Measurements from ENCODE around the gene SYDE1. TPM values are rescaled to one million over a fixed set of nuclear protein-coding genes. Genes with fewer than 3 reads are reported as not detected.
"Not testable (repeated sequence)": the region's sequence is repeated elsewhere in the genome, so short reads cannot be mapped to it uniquely, and the experiment has no call there.

SYDE1 gene
- total RNA-seq, 2 experiments from 2014 or later = 1.1 to 1.8 TPM

DNA sequence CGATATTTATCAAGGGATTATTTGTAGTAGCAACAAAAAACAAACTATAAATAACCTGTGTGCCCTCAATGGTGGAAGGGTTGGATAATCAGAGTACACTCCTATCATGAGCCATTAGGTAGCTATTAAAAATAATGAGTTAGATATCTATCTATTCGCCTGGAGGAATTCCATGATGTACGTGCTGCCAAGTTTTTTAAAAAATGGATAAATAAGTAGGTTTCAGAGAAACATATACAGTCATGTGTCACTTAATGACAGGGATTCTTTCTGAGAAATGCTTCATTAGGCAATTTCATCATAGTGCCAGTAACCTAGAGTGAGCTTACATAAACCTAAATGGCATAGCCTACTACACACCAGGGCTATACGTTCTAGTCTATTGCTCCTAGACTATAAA lies 31.4 kb upstream of the SYDE1 start:
- no peak overlapping the region for H3K4me3 Mint-ChIP-seq
- H3K4me1 Mint-ChIP-seq (ENCODE audit: low read depth) = no peaks in the 10 kb centered on the region
- ChIA-PET POLR2A (no interaction called here), CTCF (no interaction called here)
- H3K9me3 Mint-ChIP-seq = no peaks in the 10 kb centered on the region
- H3K36me3 Mint-ChIP-seq (ENCODE audit: low read depth) = no peaks in the 10 kb centered on the region
- DNase-seq (no peak), ATAC-seq (no peak)
- intact Hi-C loops (cut with micrococcal nuclease) = no loop called here
- peaks cover 5% of the 10 kb centered on the region for H3K27me3 Mint-ChIP-seq
- TF ChIP-seq, protein P1, sequence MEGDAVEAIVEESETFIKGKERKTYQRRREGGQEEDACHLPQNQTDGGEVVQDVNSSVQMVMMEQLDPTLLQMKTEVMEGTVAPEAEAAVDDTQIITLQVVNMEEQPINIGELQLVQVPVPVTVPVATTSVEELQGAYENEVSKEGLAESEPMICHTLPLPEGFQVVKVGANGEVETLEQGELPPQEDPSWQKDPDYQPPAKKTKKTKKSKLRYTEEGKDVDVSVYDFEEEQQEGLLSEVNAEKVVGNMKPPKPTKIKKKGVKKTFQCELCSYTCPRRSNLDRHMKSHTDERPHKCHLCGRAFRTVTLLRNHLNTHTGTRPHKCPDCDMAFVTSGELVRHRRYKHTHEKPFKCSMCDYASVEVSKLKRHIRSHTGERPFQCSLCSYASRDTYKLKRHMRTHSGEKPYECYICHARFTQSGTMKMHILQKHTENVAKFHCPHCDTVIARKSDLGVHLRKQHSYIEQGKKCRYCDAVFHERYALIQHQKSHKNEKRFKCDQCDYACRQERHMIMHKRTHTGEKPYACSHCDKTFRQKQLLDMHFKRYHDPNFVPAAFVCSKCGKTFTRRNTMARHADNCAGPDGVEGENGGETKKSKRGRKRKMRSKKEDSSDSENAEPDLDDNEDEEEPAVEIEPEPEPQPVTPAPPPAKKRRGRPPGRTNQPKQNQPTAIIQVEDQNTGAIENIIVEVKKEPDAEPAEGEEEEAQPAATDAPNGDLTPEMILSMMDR (IDR thresholded peaks at IDR 0.05) = no peak
- H3K27ac Mint-ChIP-seq = no peak overlapping the region

DNA sequence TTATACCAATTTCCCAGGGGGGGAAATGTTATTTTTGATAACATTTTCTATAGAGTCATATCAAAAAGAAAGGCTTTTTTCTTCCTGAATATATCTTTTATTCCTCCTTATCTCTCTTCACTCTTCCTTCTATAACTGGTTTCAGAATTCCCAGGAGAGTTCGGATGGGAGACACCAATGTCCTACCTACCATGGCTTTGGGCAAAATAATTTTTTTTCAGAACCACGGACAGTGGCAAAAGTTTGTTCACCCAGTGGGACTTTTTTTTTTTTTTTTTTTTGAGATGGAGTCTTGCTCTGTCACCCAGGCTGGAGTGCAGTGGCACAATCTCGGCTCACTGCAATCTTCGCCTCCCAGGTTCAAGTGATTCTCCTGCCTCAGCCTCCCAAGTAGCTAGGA lies 27.2 kb upstream of the SYDE1 start:
- H3K27me3 Mint-ChIP-seq; H3K4me1 Mint-ChIP-seq (ENCODE audit: low read depth); H3K36me3 Mint-ChIP-seq (ENCODE audit: low read depth); H3K27ac Mint-ChIP-seq; DNase-seq; intact Hi-C loops (cut with micrococcal nuclease); CTCF ChIA-PET; POLR2A ChIA-PET; H3K9me3 Mint-ChIP-seq; ATAC-seq; H3K4me3 Mint-ChIP-seq: not testable (repeated sequence)

DNA sequence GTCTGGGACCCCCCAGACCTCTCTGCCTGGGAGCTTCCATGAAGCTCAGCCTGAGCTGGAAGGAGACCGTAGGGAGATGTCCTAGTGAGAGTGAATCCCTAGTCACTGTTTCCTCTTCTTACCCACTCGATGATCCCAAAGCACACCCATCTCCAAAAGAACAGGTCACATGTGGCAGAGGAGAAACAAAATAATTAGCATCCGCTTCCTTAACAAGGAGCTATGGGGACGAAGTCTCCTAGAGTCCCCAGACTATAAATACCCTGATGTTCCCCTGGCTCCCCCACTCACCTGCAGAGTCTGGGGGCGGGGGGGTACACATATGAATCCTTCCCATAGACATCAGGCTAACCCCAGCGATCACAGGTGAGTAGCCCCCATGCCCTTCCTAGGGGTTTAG lies 25.3 kb upstream of the SYDE1 start, which contains the start of gene OR1I1:
OR1I1 (plus strand) TSS at position 301 of the 400 bp plus-strand sequence. CDS start 4,855 bp downstream, outside the sequence.
- Mint-ChIP-seq H3K9me3 (no peaks in the 10 kb centered on the region), H3K27ac (no peak within 1 kb of the TSS), H3K27me3 (peaks cover 10% of the 10 kb centered on the region), H3K36me3 (ENCODE audit: low read depth) (no peaks in the 10 kb centered on the region), H3K4me3 (no peak within 1 kb of the TSS), H3K4me1 (ENCODE audit: low read depth) (no peaks in the 10 kb centered on the region)
- ChIA-PET CTCF (no interaction called here), POLR2A (no interaction called here)
- DNase-seq (no peak), ATAC-seq (no peak)
- intact Hi-C loops (cut with micrococcal nuclease) = no loop called here
- TF ChIP-seq, protein P1 (IDR thresholded peaks at IDR 0.05) = no peak

DNA sequence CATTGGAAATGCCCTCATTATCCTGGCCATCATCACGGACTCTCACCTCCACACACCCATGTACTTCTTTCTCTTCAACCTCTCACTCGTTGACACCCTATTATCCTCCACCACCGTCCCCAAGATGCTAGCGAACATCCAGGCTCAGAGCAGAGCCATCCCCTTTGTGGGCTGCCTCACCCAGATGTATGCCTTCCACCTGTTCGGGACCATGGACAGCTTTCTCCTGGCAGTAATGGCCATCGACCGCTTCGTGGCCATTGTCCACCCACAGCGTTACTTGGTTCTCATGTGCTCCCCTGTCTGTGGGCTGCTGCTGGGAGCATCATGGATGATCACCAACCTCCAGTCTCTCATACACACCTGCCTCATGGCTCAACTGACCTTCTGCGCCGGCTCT lies 20.0 kb upstream of the SYDE1 start:
- no peaks in the 10 kb centered on the region for H3K9me3 Mint-ChIP-seq
- POLR2A ChIA-PET = no interaction called here
- TF ChIP-seq, protein P1 (IDR thresholded peaks at IDR 0.05) = no peak
- CTCF ChIA-PET = interaction anchor here (1.1 to 1.7 kb wide), 2 partner anchors 14 to 64 kb away, joined by 3 to 4 read pairs; no protein-coding TSS in a partner anchor
- intact Hi-C loops (cut with micrococcal nuclease) = no loop called here
- no peak overlapping the region for H3K4me3 Mint-ChIP-seq
- no peak overlapping the region for H3K27ac Mint-ChIP-seq
- H3K36me3 Mint-ChIP-seq (ENCODE audit: low read depth) = no peaks in the 10 kb centered on the region
- peaks cover 12% of the 10 kb centered on the region for H3K27me3 Mint-ChIP-seq
- peaks cover 2% of the 10 kb centered on the region for H3K4me1 Mint-ChIP-seq (ENCODE audit: low read depth)
- ATAC-seq (no peak), DNase-seq (no peak)

DNA sequence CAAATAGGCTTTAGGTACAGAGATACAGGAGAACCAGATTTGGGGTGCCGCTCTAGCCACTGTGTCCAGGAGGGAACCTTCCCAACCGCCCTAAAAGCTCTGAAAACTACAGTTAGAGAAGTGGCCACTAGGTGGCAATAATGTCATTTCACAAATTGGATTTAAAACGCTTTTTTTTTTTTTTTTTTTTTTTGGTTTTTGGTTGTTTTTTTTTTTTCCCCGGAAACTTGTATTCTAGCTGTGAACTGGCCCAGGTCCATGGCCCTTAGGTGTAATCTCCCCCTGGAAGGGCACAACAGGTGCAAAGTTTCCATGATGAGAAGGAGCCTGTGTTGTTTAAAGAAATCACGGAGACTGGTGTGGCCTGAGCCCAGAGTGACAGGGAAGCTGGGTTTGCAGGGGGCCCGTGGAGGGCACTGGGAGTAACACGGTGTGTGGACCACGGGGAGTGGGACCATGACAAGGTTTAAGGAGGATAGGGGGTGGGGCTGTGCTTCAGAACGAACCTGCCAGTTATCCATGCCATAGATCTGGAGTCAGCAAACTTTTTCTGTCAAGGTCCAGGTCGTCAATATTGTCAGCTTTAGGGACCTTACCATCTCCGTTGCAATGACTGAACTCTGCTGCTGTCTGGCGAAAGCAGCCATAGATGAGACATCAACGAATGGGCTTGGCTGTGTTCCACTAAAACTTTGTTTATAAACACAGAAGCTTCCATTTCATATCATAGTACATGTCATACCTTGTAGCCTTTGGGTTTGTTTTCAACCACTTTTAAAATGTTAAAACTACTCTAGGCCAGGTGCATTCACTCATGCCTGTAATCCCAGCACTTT lies 15.1 kb upstream of the SYDE1 start:
- TF ChIP-seq, protein P1 (IDR thresholded peaks at IDR 0.05) = peak; percentile 77
- DNase-seq (peak; percentile 60), ATAC-seq (peak; percentile 60)
- ChIA-PET POLR2A (interaction anchor here (0.6 kb wide), 1 partner anchor 86 kb away, joined by 3 read pairs; no protein-coding TSS in a partner anchor), CTCF (interaction anchor here (0.8 to 5.7 kb wide), 19 partner anchors 8 to 327 kb away, joined by 3 to 66 read pairs (median 4); partner anchors contain the start of genes AKAP8L and SYDE1)
- H3K27me3 Mint-ChIP-seq = peaks cover 8% of the 10 kb centered on the region
- no peak overlapping the region for H3K27ac Mint-ChIP-seq
- intact Hi-C loops (cut with micrococcal nuclease) = loop anchor here (1.0 kb wide), 1 partner anchor 58 kb away; no protein-coding TSS in a partner anchor
- H3K36me3 Mint-ChIP-seq (ENCODE audit: low read depth) = no peaks in the 10 kb centered on the region
- no peaks in the 10 kb centered on the region for H3K9me3 Mint-ChIP-seq
- H3K4me3 Mint-ChIP-seq = no peak overlapping the region
- H3K4me1 Mint-ChIP-seq (ENCODE audit: low read depth) = peaks cover 4% of the 10 kb centered on the region

Measured in activated CD8-positive, alpha-beta T cell treated with anti-CD3 and anti-CD28 coated beads for 36 hours (primary cell).